Spleen (tissue), 11 donors: ENCODE data around the gene CHST12. TPM values are rescaled to one million over a fixed set of nuclear protein-coding genes. Genes with fewer than 3 reads are reported as not detected.
"Not testable (repeated sequence)": the region's sequence is repeated elsewhere in the genome, so short reads cannot be mapped to it uniquely, and the experiment has no call there.

Experiments
- DNase-seq: peaks from one replicate; pipeline ENCODE4 v3.0.0-alpha.2; 2020
- H3K27ac ChIP-seq, 8 donors: fragments of 200-600 bp; sonication (generic) in 7 of 8; 1 replicate in 4 of 8; 2 replicates in 4 of 8; pipeline versions ENCODE4 v1.5.0 to v1.8.0; 2016 to 2021; ENCODE audit warnings: inconsistent platforms in 4 of 8, mild to moderate bottlenecking in 4 of 8, moderate library complexity in 1 of 8
- H3K27me3 ChIP-seq, 7 donors: fragments of 200-600 bp; sonication (generic) in 6 of 7; replicated peaks in 1 of 7; 1 replicate in 4 of 7; 2 replicates in 3 of 7; pipeline versions ENCODE4 v1.5.0 to v1.8.0; 2016 to 2021; ENCODE audit warnings: inconsistent platforms in 3 of 7, mild to moderate bottlenecking in 1 of 7
- H3K36me3 ChIP-seq, 6 donors: fragments of 200-600 bp; sonication (generic) in 5 of 6; 1 replicate in 4 of 6; 2 replicates in 2 of 6; pipeline versions ENCODE4 v1.5.0 to v1.8.0; 2016 to 2021; ENCODE audit warnings: inconsistent platforms in 2 of 6
- H3K4me1 ChIP-seq, 6 donors: fragments of 200-600 bp; sonication (generic) in 5 of 6; 1 replicate in 3 of 6; 2 replicates in 3 of 6; pipeline versions ENCODE4 v1.5.0 to v1.8.0; 2016 to 2021; ENCODE audit warnings: inconsistent platforms in 3 of 6
- H3K4me3 ChIP-seq, 8 donors: fragments of 200-600 bp; sonication (generic) in 7 of 8; 1 replicate in 4 of 8; 2 replicates in 4 of 8; pipeline versions ENCODE4 v1.5.0 to v1.8.0; 2016 to 2021; ENCODE audit warnings: inconsistent platforms in 4 of 8, mild to moderate bottlenecking in 4 of 8, moderate library complexity in 2 of 8
- H3K9me3 ChIP-seq, 8 donors: fragments of 200-600 bp; sonication (generic) in 7 of 8; 1 replicate in 4 of 8; 2 replicates in 4 of 8; pipeline versions ENCODE4 v1.5.0 to v1.8.0; 2016 to 2021; ENCODE audit warnings: inconsistent platforms in 4 of 8
- POLR2A ChIP-seq, 3 donors: fragments of 450-650 bp; IDR thresholded peaks; one replicate each; pipeline ENCODE4 v1.5.1; 2017; ENCODE audit warnings: antibody characterized with exemption in 3 of 3, mild to moderate bottlenecking in 1 of 3
- POLR2AphosphoS5 ChIP-seq, 3 donors: sonication (generic); formaldehyde crosslinking; IDR thresholded peaks; one replicate each; pipeline ENCODE4 v1.5.1; 2017; ENCODE audit warnings: antibody characterized with exemption in 3 of 3
- WGBS, 5 donors: extraction: QIAGEN DNeasy Blood & Tissue Kit in 3 of 5; methylation state at CpG; one replicate each; pipeline versions ENCODE4 v1.1.5 to v1.1.7; 2013 to 2018; 5-methylcytosine and 5-hydroxymethylcytosine counted together
- intact Hi-C: fragments of 100-400 bp; cut with DNase I; formaldehyde crosslinking; loops from one replicate; pipeline ENCODE4 v1.15.0; 2023; ENCODE audit warnings: low total_unique reads
- polyA plus RNA-seq, 3 donors: library from polyadenylated mRNA; stranded (reverse); fragments of 200-250 nt; gene quantifications; one replicate each; pipeline ENCODE4 v1.2.1, GENCODE V29; 2013
- total RNA-seq, 7 donors: library from RNA; depleted of rRNA in 3 of 7; stranded (reverse); fragments of >200 nt in 3 of 7; fragmentation: NEBNext Ultra II Directional in 4 of 7; extraction: Animal tissue kit (Norgen Biotek cat#: 25700) in 4 of 7; gene quantifications; one replicate each; pipeline versions ENCODE4 v1.1.0 to v1.2.1, GENCODE V29; 2016 to 2021
- TF ChIP-seq, protein P1 (sequence below), 11 experiments: fragments of 200-600 bp in 7 of 11; fragments of 450-650 bp in 4 of 11; sonication (generic) in 4 of 11; IDR thresholded peaks in 8 of 11; conservative IDR thresholded peaks in 3 of 11; 1 replicate in 7 of 11; 2 replicates in 4 of 11; pipeline versions ENCODE4 v1.4.0 to v1.8.0; 2016 to 2021; ENCODE audit warnings: antibody characterized with exemption in 11 of 11, inconsistent platforms in 4 of 11, mild to moderate bottlenecking in 1 of 11
- donor health status: healthy with polysubstance abuse.
- donor health status: DM: no; HTN: no; CAD: no; lungs with moderate emphysema.
- donor health status: DM: no; HTN: no; CAD: no.
- donor health status: Bipolar disorder and iron deficiency.
- donor health status: healthy.
- donor health status: DM: no; HTN: no; CAD: no.
- donor health status: DM: yes; HTN: yes; CAD: no.

The CHST12 gene
- total and polyA plus RNA-seq, 10 donors, result 7.7 to 51.4 (median 31.6) TPM

DNA sequence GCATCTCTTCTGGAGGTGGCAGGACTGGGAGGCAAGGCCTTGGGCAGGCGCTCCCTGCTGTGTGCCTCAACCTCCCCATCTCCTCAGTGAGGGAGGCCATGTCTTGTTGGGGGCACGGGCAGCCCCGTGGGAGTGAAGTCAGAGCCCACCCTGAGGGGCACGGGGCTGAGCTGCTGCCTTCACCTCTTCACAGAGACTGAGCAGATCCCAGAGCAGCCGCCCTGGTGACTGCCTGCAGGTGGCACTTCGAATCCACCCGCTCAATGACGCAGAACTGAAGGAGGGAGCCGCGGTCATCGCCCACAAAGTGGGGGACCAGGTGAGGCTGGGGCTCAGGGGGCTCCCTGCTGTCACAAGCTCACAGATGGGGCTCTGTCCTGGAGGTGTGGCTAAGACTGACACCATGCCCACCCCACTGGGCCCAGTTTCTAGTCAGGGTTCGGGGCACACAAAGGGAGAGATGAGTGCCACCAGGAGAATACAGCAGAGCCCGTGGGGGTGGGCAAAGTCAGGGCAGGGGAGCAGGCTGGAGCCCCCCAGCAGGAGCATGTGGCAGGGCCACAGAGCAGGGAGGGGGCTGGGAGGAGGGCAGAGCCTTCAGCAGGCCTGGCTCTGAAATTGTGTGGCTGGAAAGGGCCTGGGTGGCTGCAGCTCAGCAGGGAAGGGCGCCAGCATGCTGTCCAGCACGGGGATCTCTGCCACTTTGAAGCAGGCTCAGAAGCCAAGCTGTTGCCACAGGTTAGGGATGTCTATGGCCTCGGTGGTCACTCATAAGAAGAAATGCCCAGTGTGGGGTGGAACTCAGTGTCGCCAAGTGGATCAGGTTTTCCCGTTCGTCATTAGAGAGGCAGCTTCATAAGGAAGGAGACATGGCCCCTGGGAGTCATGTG is 18.8 kb upstream of the CHST12 start:
- Histone ChIP-seq H3K36me3 (peaks cover 0 to 54% (median 28%) of the 10 kb centered on the region in 6 donors), H3K27me3 (no peaks in the 10 kb centered on the region), H3K4me1 (peaks cover 0 to 27% (median 6%) of the 10 kb centered on the region in 6 donors), H3K27ac (no peak overlapping the region), H3K4me3 (no peak overlapping the region), H3K9me3 (no peaks in the 10 kb centered on the region)
- WGBS, 5 donors, result 75 to 92% (median 82%) methylated on average over 15 to 19 of the region's 19 CpGs
- peak in 1 of 3 donors; percentile 8 for TF ChIP-seq POLR2AphosphoS5 (IDR thresholded peaks at IDR 0.05)
- TF ChIP-seq, protein P1, sequence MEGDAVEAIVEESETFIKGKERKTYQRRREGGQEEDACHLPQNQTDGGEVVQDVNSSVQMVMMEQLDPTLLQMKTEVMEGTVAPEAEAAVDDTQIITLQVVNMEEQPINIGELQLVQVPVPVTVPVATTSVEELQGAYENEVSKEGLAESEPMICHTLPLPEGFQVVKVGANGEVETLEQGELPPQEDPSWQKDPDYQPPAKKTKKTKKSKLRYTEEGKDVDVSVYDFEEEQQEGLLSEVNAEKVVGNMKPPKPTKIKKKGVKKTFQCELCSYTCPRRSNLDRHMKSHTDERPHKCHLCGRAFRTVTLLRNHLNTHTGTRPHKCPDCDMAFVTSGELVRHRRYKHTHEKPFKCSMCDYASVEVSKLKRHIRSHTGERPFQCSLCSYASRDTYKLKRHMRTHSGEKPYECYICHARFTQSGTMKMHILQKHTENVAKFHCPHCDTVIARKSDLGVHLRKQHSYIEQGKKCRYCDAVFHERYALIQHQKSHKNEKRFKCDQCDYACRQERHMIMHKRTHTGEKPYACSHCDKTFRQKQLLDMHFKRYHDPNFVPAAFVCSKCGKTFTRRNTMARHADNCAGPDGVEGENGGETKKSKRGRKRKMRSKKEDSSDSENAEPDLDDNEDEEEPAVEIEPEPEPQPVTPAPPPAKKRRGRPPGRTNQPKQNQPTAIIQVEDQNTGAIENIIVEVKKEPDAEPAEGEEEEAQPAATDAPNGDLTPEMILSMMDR (IDR thresholded peaks at IDR 0.05 in 8 of 11, conservative IDR thresholded peaks at IDR 0.05 in 3 of 11), result no peak
- DNase-seq, result no peak
- intact Hi-C loops, result no loop called here

DNA sequence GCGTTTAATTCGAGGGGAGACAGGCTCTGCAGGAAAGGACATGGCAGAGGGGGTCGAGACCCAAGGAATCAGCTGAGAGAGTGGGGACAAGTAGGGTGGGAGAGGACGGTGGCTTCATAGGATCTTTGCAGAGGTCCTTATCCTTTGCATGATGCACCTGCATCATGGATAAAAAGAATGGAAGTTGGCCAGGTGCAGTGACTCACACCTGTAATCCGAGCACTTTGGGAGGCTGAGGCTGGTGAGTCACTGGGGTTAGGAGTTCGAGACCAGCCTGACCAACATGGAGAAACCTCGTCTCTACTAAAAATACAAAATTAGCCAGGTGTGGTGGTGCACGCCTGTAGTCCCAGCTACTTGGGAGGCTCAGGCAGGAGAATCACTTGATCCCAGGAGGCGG is 17.3 kb upstream of the CHST12 start:
- H3K27me3 ChIP-seq, DNase-seq, intact Hi-C loops, H3K27ac ChIP-seq, H3K4me3 ChIP-seq, H3K9me3 ChIP-seq: not testable (repeated sequence)
- H3K36me3 ChIP-seq, result peaks cover 0 to 38% (median 13%) of the 10 kb centered on the region in 6 donors
- peaks cover 0 to 40% (median 13%) of the 10 kb centered on the region in 6 donors for H3K4me1 ChIP-seq
- 89 to 99% (median 93%) methylated on average over 8 to 9 of the region's 9 CpGs for WGBS, 5 donors

DNA sequence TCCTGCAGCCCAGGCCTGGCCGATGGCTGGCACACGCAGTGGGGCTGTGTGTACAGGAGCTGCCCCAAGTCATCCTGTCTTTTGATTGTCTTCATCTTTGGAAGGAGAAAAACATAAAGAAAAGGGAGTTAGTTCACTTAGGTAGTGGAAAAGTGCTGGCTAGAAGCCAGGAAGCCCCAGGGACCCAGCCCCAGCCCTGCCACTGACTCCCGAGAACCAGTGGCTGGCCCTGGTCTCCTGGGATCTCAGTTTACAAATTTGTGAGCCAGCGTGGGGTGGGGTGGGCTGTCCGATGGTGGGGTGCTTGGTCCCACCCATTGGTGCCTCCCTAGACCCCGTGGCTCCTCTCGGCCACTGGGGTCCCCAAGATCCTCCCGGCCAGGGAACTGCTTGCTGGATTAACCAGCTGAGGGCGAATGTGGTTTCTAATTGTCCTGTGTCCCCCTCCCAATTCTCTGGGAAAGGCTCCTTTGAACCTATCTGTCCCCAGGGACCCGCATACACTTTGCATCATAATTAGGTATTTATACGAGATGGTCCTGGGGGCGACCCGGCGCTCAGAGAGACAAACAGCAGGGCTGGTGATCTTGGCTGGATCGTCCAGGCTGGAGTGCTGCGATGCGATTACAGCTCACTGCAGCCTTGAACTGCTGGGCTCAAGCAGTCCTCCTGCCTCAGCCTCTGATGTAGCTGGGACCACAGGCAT is 16.3 kb upstream of the CHST12 start:
- peak overlapping the region in 4 of 8 donors; percentile 36 to 65 (median 42) for H3K27ac ChIP-seq
- no peaks in the 10 kb centered on the region for H3K27me3 ChIP-seq
- H3K4me1 ChIP-seq, result peaks cover 0 to 40% (median 14%) of the 10 kb centered on the region in 6 donors
- intact Hi-C loops, result no loop called here
- 80 to 83% (median 81%) methylated on average over 16 to 17 of the region's 17 CpGs for WGBS, 5 donors
- peaks cover 0 to 29% (median 4%) of the 10 kb centered on the region in 6 donors for H3K36me3 ChIP-seq
- H3K9me3 ChIP-seq, result no peaks in the 10 kb centered on the region
- no peak for DNase-seq
- no peak for TF ChIP-seq POLR2A (IDR thresholded peaks at IDR 0.05)
- TF ChIP-seq POLR2AphosphoS5 (IDR thresholded peaks at IDR 0.05), result no peak
- TF ChIP-seq, protein P1 (IDR thresholded peaks at IDR 0.05 in 8 of 11, conservative IDR thresholded peaks at IDR 0.05 in 3 of 11), result no peak
- no peak overlapping the region for H3K4me3 ChIP-seq

- TF ChIP-seq POLR2AphosphoS5 (IDR thresholded peaks at IDR 0.05) (peak; percentile 75 to 82 (median 76)), POLR2A (IDR thresholded peaks at IDR 0.05) (no peak)
- H3K4me1 ChIP-seq, result peaks cover 0 to 45% (median 19%) of the 10 kb centered on the region in 6 donors
- no peak overlapping the region for H3K4me3 ChIP-seq
- peak overlapping the region in 6 of 8 donors; percentile 26 to 72 (median 64) for H3K27ac ChIP-seq
- no peaks in the 10 kb centered on the region for H3K9me3 ChIP-seq
- no peaks in the 10 kb centered on the region for H3K27me3 ChIP-seq
- peaks cover 0 to 19% (median 0%) of the 10 kb centered on the region in 6 donors for H3K36me3 ChIP-seq
- intact Hi-C loops, result no loop called here
- DNase-seq, result no peak
- WGBS, 5 donors, result 68 to 86% (median 80%) methylated on average over 28 to 31 of the region's 31 CpGs
Observed at GRCh38 chr7:2387897-2388636, 15.3 kb upstream of the CHST12 start.
